ENCODE results near the gene PRKAG2. TPM values are rescaled to one million over a fixed set of nuclear protein-coding genes. Genes with fewer than 3 reads are reported as not detected.

Gene PRKAG2
- total and polyA plus RNA-seq, 2 of the 8 experiments (the other 6 are each of a cell fraction or from before 2014, with no cell fraction given), result 7.5 to 18.1 TPM

DNA sequence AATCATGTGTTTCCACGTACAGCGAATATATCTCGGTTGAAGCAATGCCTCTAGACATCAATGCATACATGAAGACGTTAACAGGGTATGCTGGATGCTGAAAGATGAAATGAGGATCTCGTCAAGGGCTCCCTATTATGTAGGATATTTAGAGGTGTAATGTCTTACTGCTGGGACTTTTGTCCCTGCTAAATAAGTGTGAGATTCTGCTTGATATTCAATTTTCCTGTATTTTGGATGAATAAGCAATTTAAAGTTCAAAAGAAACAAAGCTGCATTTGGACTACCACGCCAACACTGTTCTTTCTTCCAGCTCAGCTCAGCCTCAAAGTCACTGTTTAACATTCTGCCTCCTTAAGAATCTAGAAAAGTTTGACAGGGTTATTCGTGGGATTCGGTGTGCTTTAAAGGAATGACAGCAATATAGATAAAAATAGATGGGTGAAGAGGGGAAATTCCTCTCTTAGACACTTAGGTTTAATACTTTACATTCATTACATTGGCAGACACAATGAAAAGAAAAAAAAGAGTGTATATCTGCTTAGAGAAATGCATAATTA lies 247.1 kb downstream of the PRKAG2 start (continued):
- TF ChIP-seq KDM5A (IDR thresholded peaks at IDR 0.05; ENCODE audit: low read length) (no peak), SIRT6 (IDR thresholded peaks at IDR 0.05; ENCODE audit: low read length) (no peak), CREB1 (IDR thresholded peaks at IDR 0.05) (no peak), NANOG (IDR thresholded peaks at IDR 0.05; ENCODE audit: insufficient read depth, low read depth, low read length, poor library complexity, severe bottlenecking) (no peak)

Data from H1 (cell line).